ENCODE results near the gene IL1F10.
A peak's percentile ranks its signal among the peaks of the same experiment; 100 is the strongest.

IL1F10 gene

GRCh38 chr2:113080134-113080533, 12.4 kb downstream of the IL1F10 start:
- no peak for DNase-seq (ENCODE audit: extremely low read depth, low read depth)
- TF ChIP-seq CTCF (IDR thresholded peaks at IDR 0.05; ENCODE audit: low read depth, low read length) = peak; percentile 87

- TF ChIP-seq CTCF (IDR thresholded peaks at IDR 0.05; ENCODE audit: low read depth, low read length) = no peak
- DNase-seq (ENCODE audit: extremely low read depth, low read depth) = no peak
These were observed 13.9 kb downstream of the IL1F10 start for GRCh38 chr2:113081488-113082210.

- no peak for TF ChIP-seq CTCF (IDR thresholded peaks at IDR 0.05; ENCODE audit: low read depth, low read length)
- DNase-seq (ENCODE audit: extremely low read depth, low read depth) = no peak
These were observed 15.5 kb downstream of the IL1F10 start for GRCh38 chr2:113083296-113083695.

- DNase-seq (ENCODE audit: extremely low read depth, low read depth) = no peak
- TF ChIP-seq CTCF (IDR thresholded peaks at IDR 0.05; ENCODE audit: low read depth, low read length) = peak; percentile 43
These were observed 16.7 kb downstream of the IL1F10 start for GRCh38 chr2:113084249-113085000.

GRCh38 chr2:113085542-113085941, 17.8 kb downstream of the IL1F10 start:
- TF ChIP-seq CTCF (IDR thresholded peaks at IDR 0.05; ENCODE audit: low read depth, low read length) = no peak
- DNase-seq (ENCODE audit: extremely low read depth, low read depth) = no peak

GRCh38 chr2:113088213-113088992, 20.6 kb downstream of the IL1F10 start:
- no peak for TF ChIP-seq CTCF (IDR thresholded peaks at IDR 0.05; ENCODE audit: low read depth, low read length)
- DNase-seq (ENCODE audit: extremely low read depth, low read depth) = no peak

All from AG09319 (cell line).